Erythroblast (primary cell): Measurements from ENCODE around the gene MPI.
"Not testable (repeated sequence)": the region's sequence is repeated elsewhere in the genome, so short reads cannot be mapped to it uniquely, and the experiment has no call there.

Experiments used
- DNase-seq, 2 experiments: peaks; one replicate each; lab custom pipeline; 2025; lab: John Stamatoyannopoulos, UW
- GATA1 ChIP-seq: IDR thresholded peaks from 2 replicates; pipeline ENCODE4 v1.6.1; 2011; ENCODE audit warnings: low read depth, mild to moderate bottlenecking, control low read depth, low read length, moderate library complexity
- POLR2A ChIP-seq: IDR thresholded peaks from 2 replicates; pipeline ENCODE4 v1.6.1; 2011; ENCODE audit warnings: mild to moderate bottlenecking, low read length

Gene MPI

GRCh38 chr15:74891469-74891868 is 1.6 kb downstream of the MPI start:
- TF ChIP-seq GATA1 = no peak
- no peak for TF ChIP-seq POLR2A
- DNase-seq = no peak

GRCh38 chr15:74892313-74892712 is 2.5 kb downstream of the MPI start:
- no peak for DNase-seq
- TF ChIP-seq GATA1 = no peak
- TF ChIP-seq POLR2A = no peak

- no peak for DNase-seq
- TF ChIP-seq GATA1 = no peak
- TF ChIP-seq POLR2A = no peak
Observed at GRCh38 chr15:74892931-74893330, 3.1 kb downstream of the MPI start.

GRCh38 chr15:74893627-74894026 is 3.8 kb downstream of the MPI start:
- DNase-seq = no peak
- TF ChIP-seq GATA1 = no peak
- no peak for TF ChIP-seq POLR2A

- not testable (repeated sequence) for DNase-seq
Observed at GRCh38 chr15:74894383-74894782, 4.5 kb downstream of the MPI start.

- DNase-seq = no peak
- TF ChIP-seq POLR2A (peak; percentile 19), GATA1 (no peak)
Observed at GRCh38 chr15:74895830-74896229, 6.0 kb downstream of the MPI start.

- no peak for DNase-seq
- TF ChIP-seq GATA1 = no peak
- peak; percentile 10 for TF ChIP-seq POLR2A
Observed at GRCh38 chr15:74896316-74896715, 6.5 kb downstream of the MPI start.

- no peak for TF ChIP-seq GATA1
- TF ChIP-seq POLR2A = no peak
- no peak for DNase-seq
Observed at GRCh38 chr15:74897300-74897701, 7.5 kb downstream of the MPI start.

- DNase-seq = peak; percentile 61 to 78
- no peak for TF ChIP-seq GATA1
- no peak for TF ChIP-seq POLR2A
Observed at GRCh38 chr15:74901612-74902063, 11.8 kb downstream of the MPI start.

- no peak for DNase-seq
Observed at GRCh38 chr15:74902295-74903075, 12.6 kb downstream of the MPI start.

GRCh38 chr15:74903676-74904075 is 13.8 kb downstream of the MPI start:
- no peak for DNase-seq

More at GRCh38 chr15:74902295-74903075, 12.6 kb downstream of the MPI start:
- no peak for TF ChIP-seq GATA1
- TF ChIP-seq POLR2A = no peak

GRCh38 chr15:74904190-74904805 is 14.5 kb downstream of the MPI start:
- DNase-seq = no peak
- TF ChIP-seq POLR2A = no peak
- TF ChIP-seq GATA1 = no peak

More at GRCh38 chr15:74903676-74904075, 13.8 kb downstream of the MPI start:
- no peak for TF ChIP-seq POLR2A
- no peak for TF ChIP-seq GATA1

GRCh38 chr15:74906067-74906449 is 16.2 kb downstream of the MPI start:
- DNase-seq = peak; percentile 56 to 62
- TF ChIP-seq GATA1 (no peak), POLR2A (no peak)

- peak; percentile 75 for TF ChIP-seq POLR2A
- no peak for TF ChIP-seq GATA1
- DNase-seq = peak; percentile 90 to 92
Observed at GRCh38 chr15:74906450-74907162, 16.8 kb downstream of the MPI start, which contains the start of gene FAM219B. FAM219B (minus strand) TSS chr15:74906851; CDS start chr15:74906800, 51 bp downstream.
